A549 (cell line): ENCODE data around the gene BCL2A1. TPM values are rescaled to one million over a fixed set of nuclear protein-coding genes. Genes with fewer than 3 reads are reported as not detected.
A peak's percentile ranks its signal among the peaks of the same experiment; 100 is the strongest.

Source experiments
- ATAC-seq, 2 experiments: fragments of 200-7000 bp in 1 of 2; fragments of >200 bp in 1 of 2; cut with Nextera tagmentation in 1 of 2; cut with Tn5 transposase in 1 of 2; 3 replicates each; pipeline versions ENCODE4 v1.8.0 to v1.9.1; 2018 to 2020; ENCODE audit warnings: mild to moderate bottlenecking in 1 of 2, moderate library complexity in 1 of 2
- CTCF ChIA-PET: fragments of 300-600 bp; sonication (Branson Sonifier 250); formaldehyde crosslinking; extraction: SDS; loops from one replicate; lab custom pipeline; 2021; ENCODE audit warnings: antibody characterized with exemption, inconsistent platforms; lab: Yijun Ruan, JAX
- POLR2A ChIA-PET: fragments of 350-600 bp; formaldehyde crosslinking; extraction: SDS; loops from one replicate; lab custom pipeline; 2021; ENCODE audit warnings: antibody characterized with exemption, inconsistent platforms; lab: Yijun Ruan, JAX
- DNase-seq, 2 experiments: peaks; one replicate each; pipeline versions ENCODE4 v3.0.0 to v3.0.0-alpha.2; 2011 to 2016; ENCODE audit warnings: low read depth in 1 of 2, low spot score in 1 of 2
- FAIRE-seq: peaks from 2 replicates; lab custom pipeline; 2011; peaks lifted over from hg19 to GRCh38; lab: Jason Lieb, UNC
- H3K27ac ChIP-seq, 2 experiments: fragments of >200 bp; sonication (Bioruptor Twin); formaldehyde crosslinking; 3 replicates each; pipeline ENCODE4 v1.5.1; 2016 to 2017
- H3K4me1 ChIP-seq: fragments of >200 bp; sonication (Bioruptor Twin); formaldehyde crosslinking; 3 replicates; pipeline ENCODE4 v1.6.1; 2016
- H3K4me2 ChIP-seq: fragments of >200 bp; sonication (Bioruptor Twin); formaldehyde crosslinking; 3 replicates; pipeline ENCODE4 v1.6.1; 2016
- H3K4me3 ChIP-seq: fragments of >200 bp; sonication (Bioruptor Twin); formaldehyde crosslinking; 3 replicates; pipeline ENCODE4 v1.5.1; 2016
- H3K9me3 ChIP-seq: fragments of >200 bp; sonication (Bioruptor Twin); formaldehyde crosslinking; 3 replicates; pipeline ENCODE4 v1.6.1; 2016
- BHLHE40 ChIP-seq: IDR thresholded peaks from 2 replicates; pipeline ENCODE4 v1.6.1; 2012; ENCODE audit warnings: low read depth, low read length, inconsistent platforms
- EP300 ChIP-seq, 2 experiments: fragments of >200 bp; sonication (Bioruptor Twin); formaldehyde crosslinking; IDR thresholded peaks; 2 replicates in 1 of 2; 3 replicates in 1 of 2; pipeline ENCODE4 v1.6.1; 2016 to 2017
- HOXB5 ChIP-seq: fragments of 250-450 bp; sonication (Bioruptor Pico); IDR thresholded peaks from 2 replicates; pipeline ENCODE4 v1.5.0; 2020; ENCODE audit warnings: mild to moderate bottlenecking, moderate library complexity
- JUNB ChIP-seq: fragments of >200 bp; sonication (Bioruptor Twin); formaldehyde crosslinking; IDR thresholded peaks from 2 replicates; pipeline ENCODE4 v1.6.1; 2016
- MAFK ChIP-seq: fragments of 450-650 bp; IDR thresholded peaks from 2 replicates; pipeline ENCODE4 v1.6.1; 2014; ENCODE audit not compliant: partially characterized antibody
- NFE2L2 ChIP-seq: fragments of 150-350 bp; conservative IDR thresholded peaks from 2 replicates; pipeline ENCODE4 v1.6.1; 2014; ENCODE audit warnings: low read length
- NR3C1 ChIP-seq: fragments of >200 bp; sonication (Bioruptor Twin); formaldehyde crosslinking; IDR thresholded peaks from 3 replicates; pipeline ENCODE4 v1.6.1; 2017
- PHF8 ChIP-seq: fragments of 200-600 bp; sonication (generic); IDR thresholded peaks from 2 replicates; pipeline ENCODE4 v1.6.1; 2016; ENCODE audit warnings: low read depth, mild to moderate bottlenecking, antibody characterized with exemption, moderate library complexity, borderline replicate concordance
- RARB ChIP-seq: fragments of 250-450 bp; sonication (Bioruptor Pico); IDR thresholded peaks from 2 replicates; pipeline ENCODE4 v1.8.0; 2021; ENCODE audit warnings: mild to moderate bottlenecking, moderate library complexity
- RCOR1 ChIP-seq: fragments of 150-350 bp; IDR thresholded peaks from 2 replicates; pipeline ENCODE4 v1.6.1; 2014; ENCODE audit warnings: antibody characterized with exemption, low read length, low read depth
- RNF2 ChIP-seq: fragments of 200-600 bp; sonication (generic); IDR thresholded peaks from 2 replicates; pipeline ENCODE4 v1.6.1; 2016; ENCODE audit warnings: low read depth, mild to moderate bottlenecking, antibody characterized with exemption, moderate library complexity, borderline replicate concordance
- SMC3 ChIP-seq: fragments of >200 bp; sonication (Bioruptor Twin); formaldehyde crosslinking; IDR thresholded peaks from 3 replicates; pipeline ENCODE4 v1.6.1; 2018; ENCODE audit warnings: inconsistent platforms
- ZNF302 ChIP-seq: fragments of 250-450 bp; sonication (Bioruptor Pico); IDR thresholded peaks from 2 replicates; pipeline ENCODE4 v1.9.0; 2021; ENCODE audit warnings: inconsistent platforms, mild to moderate bottlenecking, moderate library complexity
- WGBS: methylation state at CpG from one replicate; pipeline ENCODE4 v1.1.6; 2017; ENCODE audit errors: missing lambda C conversion rate; 5-methylcytosine and 5-hydroxymethylcytosine counted together
- polyA plus RNA-seq, 4 experiments: library from polyadenylated mRNA; depleted of rRNA in 3 of 4; stranded (reverse); fragments of >200 nt; fragmentation: RNase III in 1 of 4; extraction: RNeasy Plus Mini Kit Qiagen cat#74134 plus additional on column Dnase treatment in 1 of 4; gene quantifications; 2 replicates in 3 of 4; 3 replicates in 1 of 4; pipeline ENCODE4 v1.2.3, GENCODE V29; 2011 to 2017
- TF ChIP-seq, protein P1 (sequence below): fragments of >200 bp; sonication (Bioruptor Twin); formaldehyde crosslinking; IDR thresholded peaks from 3 replicates; pipeline ENCODE4 v1.6.1; 2016
- TF ChIP-seq, protein P2 (sequence below): fragments of 150-350 bp; IDR thresholded peaks from 2 replicates; pipeline ENCODE4 v1.6.1; 2014; ENCODE audit warnings: low read depth, mild to moderate bottlenecking, low read length
- TF ChIP-seq, protein P3 (sequence below): IDR thresholded peaks from 2 replicates; pipeline ENCODE4 v1.6.1; 2012
- TF ChIP-seq, protein P4 (sequence below): fragments of 250-450 bp; sonication (Bioruptor Pico); IDR thresholded peaks from 2 replicates; pipeline ENCODE4 v1.5.0; 2020; ENCODE audit warnings: low read depth, mild to moderate bottlenecking, moderate library complexity
- TF ChIP-seq, protein P5 (sequence below): fragments of >200 bp; sonication (Bioruptor Twin); formaldehyde crosslinking; IDR thresholded peaks from 3 replicates; pipeline ENCODE4 v1.5.1; 2016

Gene BCL2A1
- polyA plus RNA-seq, 2 of the 4 experiments (the other 2 are of a cell fraction) = 14.0 to 20.1 TPM

DNA sequence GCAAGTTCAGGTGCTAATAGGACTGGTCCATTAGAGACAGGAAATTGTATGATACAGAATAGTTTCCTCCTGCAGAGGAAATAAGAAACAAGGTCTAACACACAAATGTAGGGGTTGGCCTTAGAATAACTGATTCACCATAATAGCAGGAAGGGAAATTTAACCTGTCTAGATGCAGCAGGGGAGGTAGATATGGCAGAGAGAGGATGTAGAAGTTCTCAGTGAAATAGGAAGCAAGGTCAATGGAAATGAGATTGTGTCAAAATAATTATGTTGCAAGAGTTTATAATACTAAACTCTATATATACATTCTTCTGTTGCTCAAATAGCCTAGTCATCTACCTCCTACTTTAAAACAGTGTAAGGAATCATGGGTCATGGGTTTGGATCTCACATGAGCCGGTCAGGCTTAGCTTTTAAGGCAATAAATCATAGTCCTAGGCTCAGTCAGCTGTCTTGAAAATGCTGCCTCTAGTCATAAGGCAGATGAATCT is 17.0 kb downstream of the BCL2A1 start:
- TF ChIP-seq NR3C1 = no peak
- no peak for TF ChIP-seq HOXB5 (CRISPR knock-in tag)
- no peak for TF ChIP-seq NFE2L2
- Histone ChIP-seq H3K4me2 (no peak overlapping the region), H3K4me1 (peaks cover 31% of the 10 kb centered on the region), H3K27ac (peak overlapping the region in 1 of 2 experiments; percentile 32; a peak in 2 of 6 replicates), H3K4me3 (no peak overlapping the region), H3K9me3 (no peaks in the 10 kb centered on the region)
- WGBS = 72% methylated on average over 1 of the region's 1 CpG
- FAIRE-seq = no peak
- no peak; a peak in 1 of 6 replicates for ATAC-seq
- CTCF ChIA-PET = interaction anchor here (0.8 kb wide), 1 partner anchor 78 kb away, joined by 3 read pairs; no protein-coding TSS in a partner anchor
- DNase-seq = no peak
- POLR2A ChIA-PET = interaction anchor here (1.1 kb wide), 1 partner anchor 31 kb away, joined by 4 read pairs; no protein-coding TSS in a partner anchor

DNA sequence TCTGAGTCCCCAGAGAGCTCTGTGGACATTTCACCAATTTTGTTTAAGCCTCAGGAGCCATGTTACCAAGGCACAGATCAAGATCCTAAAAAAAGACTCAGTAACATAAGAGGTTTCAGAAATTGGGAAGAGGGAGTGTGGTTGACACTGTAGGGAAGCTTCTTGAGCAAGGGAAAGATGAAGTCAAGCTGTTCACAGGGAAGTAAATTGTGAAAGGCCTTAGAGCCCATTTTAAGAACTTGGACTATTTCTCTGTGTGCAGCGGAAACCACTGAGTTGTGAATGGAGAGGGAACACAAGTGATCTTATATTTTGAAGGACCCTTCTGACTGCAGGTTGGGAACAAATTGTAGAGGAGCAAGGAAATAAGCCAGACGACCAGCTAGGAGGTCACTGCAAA is 18.7 kb downstream of the BCL2A1 start:
- H3K4me2 ChIP-seq = no peak overlapping the region
- no peaks in the 10 kb centered on the region for H3K9me3 ChIP-seq
- no peak for TF ChIP-seq EP300 (IDR thresholded peaks at IDR 0.05)
- TF ChIP-seq, protein P1, sequence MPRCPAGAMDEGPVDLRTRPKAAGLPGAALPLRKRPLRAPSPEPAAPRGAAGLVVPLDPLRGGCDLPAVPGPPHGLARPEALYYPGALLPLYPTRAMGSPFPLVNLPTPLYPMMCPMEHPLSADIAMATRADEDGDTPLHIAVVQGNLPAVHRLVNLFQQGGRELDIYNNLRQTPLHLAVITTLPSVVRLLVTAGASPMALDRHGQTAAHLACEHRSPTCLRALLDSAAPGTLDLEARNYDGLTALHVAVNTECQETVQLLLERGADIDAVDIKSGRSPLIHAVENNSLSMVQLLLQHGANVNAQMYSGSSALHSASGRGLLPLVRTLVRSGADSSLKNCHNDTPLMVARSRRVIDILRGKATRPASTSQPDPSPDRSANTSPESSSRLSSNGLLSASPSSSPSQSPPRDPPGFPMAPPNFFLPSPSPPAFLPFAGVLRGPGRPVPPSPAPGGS = no peak
- TF ChIP-seq SMC3 = no peak
- no peak for TF ChIP-seq RARB (CRISPR knock-in tag)
- TF ChIP-seq JUNB = no peak
- TF ChIP-seq RNF2 = no peak
- POLR2A ChIA-PET = interaction anchor here (1.4 kb wide), 1 partner anchor 29 kb away, joined by 4 read pairs; no protein-coding TSS in a partner anchor
- FAIRE-seq (no peak), ATAC-seq (no peak), DNase-seq (no peak)
- no peak overlapping the region for H3K27ac ChIP-seq
- 77% methylated on average over 2 of the region's 2 CpGs for WGBS
- H3K4me3 ChIP-seq = no peak overlapping the region
- CTCF ChIA-PET = interaction anchor here (0.9 to 1.3 kb wide), 2 partner anchors 55 to 469 kb away, joined by 5 to 6 read pairs; partner anchors contain the start of gene MTHFS
- H3K4me1 ChIP-seq = peaks cover 37% of the 10 kb centered on the region

DNA sequence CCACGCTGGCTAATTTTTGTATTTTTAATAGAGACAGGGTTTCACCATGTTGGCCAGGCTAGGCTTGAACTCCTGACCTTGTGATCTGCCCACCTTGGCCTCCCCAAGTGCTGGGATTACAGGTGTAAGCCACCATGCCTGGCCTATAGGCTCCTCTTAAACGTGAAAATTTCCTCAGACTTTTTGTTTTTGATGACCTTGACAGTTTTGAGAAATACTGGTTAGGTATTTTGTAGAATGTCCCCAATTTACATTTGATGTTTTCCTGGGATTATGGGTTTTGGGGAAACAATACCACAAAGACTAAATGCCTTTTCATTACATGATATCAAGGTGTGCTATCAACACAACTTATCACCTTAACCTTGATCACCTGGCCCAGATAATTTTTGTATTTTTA is 20.7 kb downstream of the BCL2A1 start:
- FAIRE-seq (no peak), DNase-seq (no peak), ATAC-seq (no peak)
- 69% methylated on average over 2 of the region's 2 CpGs for WGBS
- no peaks in the 10 kb centered on the region for H3K9me3 ChIP-seq
- TF ChIP-seq ZNF302 (CRISPR knock-in tag) (no peak), MAFK (peak; percentile 91), RCOR1 (no peak), PHF8 (no peak), BHLHE40 (no peak)
- TF ChIP-seq, protein P2, sequence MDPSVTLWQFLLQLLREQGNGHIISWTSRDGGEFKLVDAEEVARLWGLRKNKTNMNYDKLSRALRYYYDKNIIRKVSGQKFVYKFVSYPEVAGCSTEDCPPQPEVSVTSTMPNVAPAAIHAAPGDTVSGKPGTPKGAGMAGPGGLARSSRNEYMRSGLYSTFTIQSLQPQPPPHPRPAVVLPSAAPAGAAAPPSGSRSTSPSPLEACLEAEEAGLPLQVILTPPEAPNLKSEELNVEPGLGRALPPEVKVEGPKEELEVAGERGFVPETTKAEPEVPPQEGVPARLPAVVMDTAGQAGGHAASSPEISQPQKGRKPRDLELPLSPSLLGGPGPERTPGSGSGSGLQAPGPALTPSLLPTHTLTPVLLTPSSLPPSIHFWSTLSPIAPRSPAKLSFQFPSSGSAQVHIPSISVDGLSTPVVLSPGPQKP = no peak
- TF ChIP-seq, protein P3, sequence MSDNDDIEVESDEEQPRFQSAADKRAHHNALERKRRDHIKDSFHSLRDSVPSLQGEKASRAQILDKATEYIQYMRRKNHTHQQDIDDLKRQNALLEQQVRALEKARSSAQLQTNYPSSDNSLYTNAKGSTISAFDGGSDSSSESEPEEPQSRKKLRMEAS = no peak
- ChIA-PET POLR2A (no interaction called here), CTCF (interaction anchor here (1.2 to 2.3 kb wide), 2 partner anchors 43 to 44 kb away, joined by 4 to 7 read pairs; no protein-coding TSS in a partner anchor)
- H3K4me1 ChIP-seq = peaks cover 18% of the 10 kb centered on the region
- no peak overlapping the region for H3K4me3 ChIP-seq
- no peak overlapping the region for H3K27ac ChIP-seq
- H3K4me2 ChIP-seq = no peak overlapping the region

DNA sequence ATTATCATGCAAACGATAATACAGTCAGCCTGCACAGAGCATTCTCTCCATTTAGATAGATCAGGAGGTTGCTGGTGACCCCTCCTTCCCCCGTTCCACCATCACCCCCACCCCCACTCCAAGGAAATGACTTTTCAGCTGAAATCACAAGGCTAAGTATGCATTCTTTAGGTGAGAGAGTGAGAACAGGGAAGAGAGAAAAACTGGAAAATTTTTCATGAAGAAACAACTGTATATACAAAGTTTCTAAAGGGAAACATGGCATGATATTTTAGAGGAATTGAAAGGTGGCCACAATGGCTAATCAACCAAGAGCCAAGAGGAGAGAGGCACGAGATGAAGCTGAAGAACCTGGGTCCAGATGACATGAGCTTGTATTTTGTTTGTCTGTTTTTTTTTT is 22.2 kb downstream of the BCL2A1 start:
- ChIA-PET POLR2A (interaction anchor here (1.7 kb wide), 1 partner anchor 25 kb away, joined by 11 read pairs; no protein-coding TSS in a partner anchor), CTCF (interaction anchor here (1.2 to 2.3 kb wide), 3 partner anchors 8 to 45 kb away, joined by 4 to 7 read pairs (median 5); no protein-coding TSS in a partner anchor)
- DNase-seq (no peak), ATAC-seq (no peak), FAIRE-seq (no peak)
- Histone ChIP-seq H3K9me3 (no peaks in the 10 kb centered on the region), H3K4me3 (no peak overlapping the region), H3K4me1 (peaks cover 23% of the 10 kb centered on the region), H3K4me2 (0 out of 3 replicates have a peak overlapping the region, but pooled peaks have one; percentile 30), H3K27ac (peak overlapping the region; percentile 10 to 47; a peak in 3 of 6 replicates)
- TF ChIP-seq, protein P4, sequence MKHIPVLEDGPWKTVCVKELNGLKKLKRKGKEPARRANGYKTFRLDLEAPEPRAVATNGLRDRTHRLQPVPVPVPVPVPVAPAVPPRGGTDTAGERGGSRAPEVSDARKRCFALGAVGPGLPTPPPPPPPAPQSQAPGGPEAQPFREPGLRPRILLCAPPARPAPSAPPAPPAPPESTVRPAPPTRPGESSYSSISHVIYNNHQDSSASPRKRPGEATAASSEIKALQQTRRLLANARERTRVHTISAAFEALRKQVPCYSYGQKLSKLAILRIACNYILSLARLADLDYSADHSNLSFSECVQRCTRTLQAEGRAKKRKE (CRISPR knock-in tag) = no peak
- no peak for TF ChIP-seq SMC3
- TF ChIP-seq, protein P5, sequence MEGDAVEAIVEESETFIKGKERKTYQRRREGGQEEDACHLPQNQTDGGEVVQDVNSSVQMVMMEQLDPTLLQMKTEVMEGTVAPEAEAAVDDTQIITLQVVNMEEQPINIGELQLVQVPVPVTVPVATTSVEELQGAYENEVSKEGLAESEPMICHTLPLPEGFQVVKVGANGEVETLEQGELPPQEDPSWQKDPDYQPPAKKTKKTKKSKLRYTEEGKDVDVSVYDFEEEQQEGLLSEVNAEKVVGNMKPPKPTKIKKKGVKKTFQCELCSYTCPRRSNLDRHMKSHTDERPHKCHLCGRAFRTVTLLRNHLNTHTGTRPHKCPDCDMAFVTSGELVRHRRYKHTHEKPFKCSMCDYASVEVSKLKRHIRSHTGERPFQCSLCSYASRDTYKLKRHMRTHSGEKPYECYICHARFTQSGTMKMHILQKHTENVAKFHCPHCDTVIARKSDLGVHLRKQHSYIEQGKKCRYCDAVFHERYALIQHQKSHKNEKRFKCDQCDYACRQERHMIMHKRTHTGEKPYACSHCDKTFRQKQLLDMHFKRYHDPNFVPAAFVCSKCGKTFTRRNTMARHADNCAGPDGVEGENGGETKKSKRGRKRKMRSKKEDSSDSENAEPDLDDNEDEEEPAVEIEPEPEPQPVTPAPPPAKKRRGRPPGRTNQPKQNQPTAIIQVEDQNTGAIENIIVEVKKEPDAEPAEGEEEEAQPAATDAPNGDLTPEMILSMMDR = no peak
- 69% methylated on average over 3 of the region's 3 CpGs for WGBS
